Astrocyte (in vitro differentiated cells and primary cell): Measurements from ENCODE around the gene ASAP2. TPM values are rescaled to one million over a fixed set of nuclear protein-coding genes. Genes with fewer than 3 reads are reported as not detected.
"Not testable (repeated sequence)": the region's sequence is repeated elsewhere in the genome, so short reads cannot be mapped to it uniquely, and the experiment has no call there.

Experiments used
- DNase-seq: peaks from one replicate; pipeline ENCODE4 v3.0.0-alpha.2; 2010; ENCODE audit warnings: low read depth
- FAIRE-seq: peaks from 2 replicates; lab custom pipeline; 2011; peaks lifted over from hg19 to GRCh38; lab: Jason Lieb, UNC
- H2AFZ ChIP-seq: 2 replicates; pipeline ENCODE4 v1.6.0; 2012; ENCODE audit warnings: low read depth, low read length, inconsistent platforms
- H3K27ac ChIP-seq: 2 replicates; pipeline ENCODE4 v1.5.1; 2011; ENCODE audit warnings: low read depth, low read length, inconsistent platforms
- H3K27me3 ChIP-seq: 2 replicates; pipeline ENCODE4 v1.6.0; 2011; ENCODE audit warnings: low read length, inconsistent platforms; ENCODE audit not compliant: insufficient read depth
- H3K36me3 ChIP-seq: 2 replicates; pipeline ENCODE4 v1.5.1; 2011; ENCODE audit warnings: low read length, inconsistent platforms; ENCODE audit not compliant: insufficient read depth
- H3K4me1 ChIP-seq: 2 replicates; pipeline ENCODE4 v1.5.1; 2011; ENCODE audit warnings: low read length, inconsistent platforms; ENCODE audit not compliant: insufficient read depth
- H3K4me2 ChIP-seq: 2 replicates; pipeline ENCODE4 v1.6.0; 2012; ENCODE audit warnings: low read length, inconsistent platforms
- H3K4me3 ChIP-seq: 2 replicates; pipeline ENCODE4 v1.5.1; 2011; ENCODE audit warnings: low read depth, mild to moderate bottlenecking, low read length, inconsistent platforms; ENCODE audit not compliant: insufficient read depth
- H3K79me2 ChIP-seq: 2 replicates; pipeline ENCODE4 v1.6.0; 2012; ENCODE audit warnings: mild to moderate bottlenecking, low read length, inconsistent platforms; ENCODE audit not compliant: insufficient read depth
- H3K9ac ChIP-seq: 2 replicates; pipeline ENCODE4 v1.6.0; 2012; ENCODE audit warnings: mild to moderate bottlenecking, low read length, inconsistent platforms
- H3K9me3 ChIP-seq: 2 replicates; pipeline ENCODE4 v1.5.1; 2012; ENCODE audit warnings: low read depth, mild to moderate bottlenecking, low read length, inconsistent platforms; ENCODE audit not compliant: insufficient read depth
- H4K20me1 ChIP-seq: 2 replicates; pipeline ENCODE4 v1.6.0; 2012; ENCODE audit warnings: low read length, inconsistent platforms; ENCODE audit not compliant: insufficient read depth
- H3K27ac Mint-ChIP-seq: one replicate; pipeline ENCODE4 v1.8.0; 2021; ENCODE audit warnings: mild to moderate bottlenecking, mixed read lengths; ENCODE audit not compliant: unreplicated experiment
- H3K27me3 Mint-ChIP-seq: one replicate; pipeline ENCODE4 v1.8.0; 2021; ENCODE audit warnings: low read depth, mixed read lengths; ENCODE audit not compliant: unreplicated experiment
- H3K36me3 Mint-ChIP-seq: one replicate; pipeline ENCODE4 v1.8.0; 2021; ENCODE audit warnings: low read depth, mixed read lengths; ENCODE audit not compliant: unreplicated experiment
- H3K4me1 Mint-ChIP-seq: one replicate; pipeline ENCODE4 v1.8.0; 2021; ENCODE audit warnings: low read depth, mixed read lengths; ENCODE audit not compliant: unreplicated experiment
- H3K4me3 Mint-ChIP-seq: one replicate; pipeline ENCODE4 v1.8.0; 2021; ENCODE audit warnings: mild to moderate bottlenecking, moderate library complexity, mixed read lengths; ENCODE audit not compliant: unreplicated experiment
- H3K9me3 Mint-ChIP-seq: one replicate; pipeline ENCODE4 v1.8.0; 2021; ENCODE audit warnings: mild to moderate bottlenecking, mixed read lengths; ENCODE audit not compliant: unreplicated experiment
- CTCF ChIP-seq: IDR thresholded peaks from 2 replicates; pipeline ENCODE4 v1.5.1; 2011; ENCODE audit warnings: low read depth, mild to moderate bottlenecking, inconsistent platforms, low read length, moderate library complexity; ENCODE audit not compliant: insufficient read depth
- EZH2 ChIP-seq: IDR thresholded peaks from 2 replicates; pipeline ENCODE4 v1.6.1; 2012; ENCODE audit warnings: mild to moderate bottlenecking, low read length, inconsistent platforms; ENCODE audit not compliant: insufficient read depth
- total RNA-seq: library from RNA; stranded (reverse); gene quantifications from 2 replicates; pipeline ENCODE4 v1.2.1, GENCODE V29; 2021

ASAP2 gene
- total RNA-seq, 1 donor from 2014 or later = 62.6 TPM

GRCh38 chr2:9213477-9214051 is 7.0 kb downstream of the ASAP2 start:
- Histone ChIP-seq H3K9ac (no peak overlapping the region), H3K4me2 (no peak overlapping the region), H3K27ac (no peak overlapping the region), H3K9me3 (no peaks in the 10 kb centered on the region), H4K20me1 (peaks cover 77% of the 10 kb centered on the region), H3K79me2 (peaks cover 95% of the 10 kb centered on the region), H3K4me1 (peaks cover 19% of the 10 kb centered on the region), H3K36me3 (peaks cover 4% of the 10 kb centered on the region), H2AFZ (no peak overlapping the region), H3K27me3 (no peaks in the 10 kb centered on the region), H3K4me3 (no peak overlapping the region)
- no peaks in the 10 kb centered on the region for H3K27me3 Mint-ChIP-seq
- peaks cover 9% of the 10 kb centered on the region for H3K36me3 Mint-ChIP-seq
- no peaks in the 10 kb centered on the region for H3K9me3 Mint-ChIP-seq
- TF ChIP-seq EZH2 (no peak), CTCF (no peak)
- no peak overlapping the region for H3K4me3 Mint-ChIP-seq
- H3K4me1 Mint-ChIP-seq = peaks cover 41% of the 10 kb centered on the region
- DNase-seq (no peak), FAIRE-seq (no peak)
- no peak overlapping the region for H3K27ac Mint-ChIP-seq

GRCh38 chr2:9214873-9215272 is 8.3 kb downstream of the ASAP2 start:
- Mint-ChIP-seq H3K4me1 (peaks cover 40% of the 10 kb centered on the region), H3K36me3 (peaks cover 9% of the 10 kb centered on the region), H3K4me3 (no peak overlapping the region), H3K27ac (no peak overlapping the region), H3K9me3 (no peaks in the 10 kb centered on the region), H3K27me3 (no peaks in the 10 kb centered on the region)
- no peak overlapping the region for H3K27ac ChIP-seq
- peaks cover 4% of the 10 kb centered on the region for H3K36me3 ChIP-seq
- peaks cover 19% of the 10 kb centered on the region for H3K4me1 ChIP-seq
- peaks cover 74% of the 10 kb centered on the region for H4K20me1 ChIP-seq
- H3K27me3 ChIP-seq = no peaks in the 10 kb centered on the region
- H3K79me2 ChIP-seq = peaks cover 95% of the 10 kb centered on the region
- no peak overlapping the region for H3K4me2 ChIP-seq
- no peaks in the 10 kb centered on the region for H3K9me3 ChIP-seq
- H2AFZ ChIP-seq = no peak overlapping the region
- TF ChIP-seq EZH2 (no peak), CTCF (no peak)
- no peak overlapping the region for H3K4me3 ChIP-seq
- no peak overlapping the region for H3K9ac ChIP-seq
- FAIRE-seq = no peak
- no peak for DNase-seq

GRCh38 chr2:9215680-9216079 is 9.1 kb downstream of the ASAP2 start:
- no peak overlapping the region for H3K27ac ChIP-seq
- H3K27me3 ChIP-seq = no peaks in the 10 kb centered on the region
- peaks cover 4% of the 10 kb centered on the region for H3K36me3 ChIP-seq
- H3K9ac ChIP-seq = no peak overlapping the region
- H3K4me3 ChIP-seq = no peak overlapping the region
- H3K4me1 ChIP-seq = peaks cover 19% of the 10 kb centered on the region
- peaks cover 95% of the 10 kb centered on the region for H3K79me2 ChIP-seq
- FAIRE-seq (no peak), DNase-seq (no peak)
- H3K27ac Mint-ChIP-seq = no peak overlapping the region
- no peaks in the 10 kb centered on the region for H3K9me3 Mint-ChIP-seq
- H4K20me1 ChIP-seq = peaks cover 74% of the 10 kb centered on the region
- H3K9me3 ChIP-seq = no peaks in the 10 kb centered on the region
- TF ChIP-seq EZH2 (no peak), CTCF (no peak)
- peaks cover 6% of the 10 kb centered on the region for H3K36me3 Mint-ChIP-seq
- H2AFZ ChIP-seq = no peak overlapping the region
- H3K4me3 Mint-ChIP-seq = no peak overlapping the region
- H3K27me3 Mint-ChIP-seq = no peaks in the 10 kb centered on the region
- peaks cover 38% of the 10 kb centered on the region for H3K4me1 Mint-ChIP-seq
- H3K4me2 ChIP-seq = no peak overlapping the region

- H3K27ac Mint-ChIP-seq, H3K4me2 ChIP-seq, H2AFZ ChIP-seq, H3K36me3 ChIP-seq, H3K27me3 ChIP-seq, DNase-seq, H3K9me3 ChIP-seq, H3K9ac ChIP-seq, H3K4me3 ChIP-seq, H3K27ac ChIP-seq, H3K9me3 Mint-ChIP-seq, FAIRE-seq, H3K27me3 Mint-ChIP-seq, H3K36me3 Mint-ChIP-seq: not testable (repeated sequence)
- H3K4me1 Mint-ChIP-seq = peaks cover 43% of the 10 kb centered on the region
- H3K4me1 ChIP-seq = peaks cover 19% of the 10 kb centered on the region
- H3K79me2 ChIP-seq = peaks cover 95% of the 10 kb centered on the region
- peaks cover 76% of the 10 kb centered on the region for H4K20me1 ChIP-seq
- H3K4me3 Mint-ChIP-seq = peak overlapping the region; percentile 4
These were observed 9.5 kb downstream of the ASAP2 start for GRCh38 chr2:9216143-9216542.
